ENCODE measurements around the gene FNDC3A.

The FNDC3A gene

GRCh38 chr13:49020940-49021553 lies 45.3 kb downstream of the FNDC3A start:
- H3K4me3 ChIP-seq (ENCODE audit: low read depth, low read length): no peak overlapping the region
- no peak for DNase-seq
- TF ChIP-seq CTCF (IDR thresholded peaks at IDR 0.05; ENCODE audit: low read depth, low read length): no peak
- H3K27ac ChIP-seq: no peak overlapping the region
- no peaks in the 10 kb centered on the region for H3K9me3 ChIP-seq (ENCODE audit: severe bottlenecking)
- no peaks in the 10 kb centered on the region for H3K36me3 ChIP-seq
- H3K27me3 ChIP-seq (ENCODE audit: insufficient read depth, low read depth, severe bottlenecking): no peaks in the 10 kb centered on the region

GRCh38 chr13:49021953-49022352 lies 46.2 kb downstream of the FNDC3A start:
- DNase-seq: no peak
- H3K27ac ChIP-seq: no peak overlapping the region
- H3K9me3 ChIP-seq (ENCODE audit: severe bottlenecking): no peaks in the 10 kb centered on the region
- no peak for TF ChIP-seq CTCF (IDR thresholded peaks at IDR 0.05; ENCODE audit: low read depth, low read length)
- no peaks in the 10 kb centered on the region for H3K27me3 ChIP-seq (ENCODE audit: insufficient read depth, low read depth, severe bottlenecking)
- H3K4me3 ChIP-seq (ENCODE audit: low read depth, low read length): no peak overlapping the region
- H3K36me3 ChIP-seq: no peaks in the 10 kb centered on the region

GRCh38 chr13:49022472-49023144 lies 46.9 kb downstream of the FNDC3A start:
- Histone ChIP-seq H3K9me3 (ENCODE audit: severe bottlenecking) (no peaks in the 10 kb centered on the region), H3K36me3 (no peaks in the 10 kb centered on the region), H3K27ac (no peak overlapping the region), H3K27me3 (ENCODE audit: insufficient read depth, low read depth, severe bottlenecking) (no peaks in the 10 kb centered on the region), H3K4me3 (ENCODE audit: low read depth, low read length) (no peak overlapping the region)
- no peak for TF ChIP-seq CTCF (IDR thresholded peaks at IDR 0.05; ENCODE audit: low read depth, low read length)
- no peak for DNase-seq

GRCh38 chr13:49023431-49023830 lies 47.7 kb downstream of the FNDC3A start:
- no peak for DNase-seq
- no peak overlapping the region for H3K4me3 ChIP-seq (ENCODE audit: low read depth, low read length)
- no peaks in the 10 kb centered on the region for H3K27me3 ChIP-seq (ENCODE audit: insufficient read depth, low read depth, severe bottlenecking)
- no peaks in the 10 kb centered on the region for H3K36me3 ChIP-seq
- no peaks in the 10 kb centered on the region for H3K9me3 ChIP-seq (ENCODE audit: severe bottlenecking)
- no peak overlapping the region for H3K27ac ChIP-seq
- TF ChIP-seq CTCF (IDR thresholded peaks at IDR 0.05; ENCODE audit: low read depth, low read length): no peak

GRCh38 chr13:49026851-49027250 lies 51.1 kb downstream of the FNDC3A start:
- no peak for DNase-seq
- TF ChIP-seq CTCF (IDR thresholded peaks at IDR 0.05; ENCODE audit: low read depth, low read length): no peak
- H3K27me3 ChIP-seq (ENCODE audit: insufficient read depth, low read depth, severe bottlenecking): no peaks in the 10 kb centered on the region
- no peaks in the 10 kb centered on the region for H3K9me3 ChIP-seq (ENCODE audit: severe bottlenecking)
- no peak overlapping the region for H3K27ac ChIP-seq
- H3K4me3 ChIP-seq (ENCODE audit: low read depth, low read length): no peak overlapping the region
- no peaks in the 10 kb centered on the region for H3K36me3 ChIP-seq

- Histone ChIP-seq H3K4me3 (ENCODE audit: low read depth, low read length) (no peak overlapping the region), H3K9me3 (ENCODE audit: severe bottlenecking) (no peaks in the 10 kb centered on the region), H3K27ac (no peak overlapping the region), H3K36me3 (no peaks in the 10 kb centered on the region), H3K27me3 (ENCODE audit: insufficient read depth, low read depth, severe bottlenecking) (no peaks in the 10 kb centered on the region)
- no peak for TF ChIP-seq CTCF (IDR thresholded peaks at IDR 0.05; ENCODE audit: low read depth, low read length)
- DNase-seq: no peak
Measured at GRCh38 chr13:49029570-49029969, 53.9 kb downstream of the FNDC3A start.
